Stomach (tissue), 9 donors: Measurements from ENCODE around the gene ADAMTS6. TPM values are rescaled to one million over a fixed set of nuclear protein-coding genes. Genes with fewer than 3 reads are reported as not detected.

Experiments
- DNase-seq, 2 donors: peaks; one replicate each; pipeline versions ENCODE4 v3.0.0 to v3.0.0-alpha.2; 2013 to 2019
- H3K27ac ChIP-seq, 5 donors: fragments of 200-600 bp in 4 of 5; sonication (generic) in 4 of 5; one replicate each; pipeline ENCODE4 v1.5.1; 2013 to 2019; ENCODE audit warnings: mild to moderate bottlenecking in 1 of 5, moderate library complexity in 1 of 5
- H3K27me3 ChIP-seq, 3 donors: fragments of 200-600 bp; sonication (generic); one replicate each; pipeline ENCODE4 v1.5.1; 2017 to 2019; ENCODE audit warnings: mixed run types in 1 of 3
- H3K36me3 ChIP-seq, 4 donors: fragments of 200-600 bp; sonication (generic); 1 replicate in 3 of 4; 2 replicates in 1 of 4; pipeline ENCODE4 v1.5.1; 2016 to 2019
- H3K4me1 ChIP-seq, 4 donors: fragments of 200-600 bp; sonication (generic); one replicate each; pipeline ENCODE4 v1.5.1; 2016 to 2019
- H3K4me3 ChIP-seq, 4 donors: fragments of 200-600 bp; sonication (generic) in 3 of 4; one replicate each; pipeline ENCODE4 v1.5.1; 2016 to 2019; ENCODE audit warnings: mild to moderate bottlenecking in 1 of 4
- H3K9me3 ChIP-seq, 4 donors: fragments of 200-600 bp; sonication (generic); one replicate each; pipeline ENCODE4 v1.5.1; 2016 to 2019
- EP300 ChIP-seq: sonication (generic); formaldehyde crosslinking; IDR thresholded peaks from one replicate; pipeline ENCODE4 v1.6.1; 2017; ENCODE audit warnings: antibody characterized with exemption
- POLR2A ChIP-seq, 4 donors: fragments of 450-650 bp; IDR thresholded peaks; one replicate each; pipeline ENCODE4 v1.6.1; 2016; ENCODE audit warnings: antibody characterized with exemption in 4 of 4, control low read depth in 2 of 4, mild to moderate bottlenecking in 1 of 4, moderate library complexity in 1 of 4
- POLR2AphosphoS5 ChIP-seq, 3 donors: sonication (generic); formaldehyde crosslinking; IDR thresholded peaks; one replicate each; pipeline ENCODE4 v1.6.1; 2016; ENCODE audit warnings: antibody characterized with exemption in 3 of 3
- WGBS, 5 donors: extraction: QIAGEN DNeasy Blood & Tissue Kit in 3 of 5; methylation state at CpG; one replicate each; pipeline versions ENCODE4 v1.1.5 to v1.1.7; 2013 to 2018; 5-methylcytosine and 5-hydroxymethylcytosine counted together
- intact Hi-C: fragments of 100-400 bp; cut with DNase I; formaldehyde crosslinking; loops from one replicate; pipeline ENCODE4 v1.15.1; 2023; ENCODE audit warnings: low total_unique reads
- polyA plus RNA-seq, 3 donors: library from polyadenylated mRNA; stranded (reverse); fragments of 200-250 nt; gene quantifications; one replicate each; pipeline ENCODE4 v1.2.3, GENCODE V29; 2013
- total RNA-seq, 5 donors: library from RNA; depleted of rRNA; stranded (reverse); fragments of >200 nt; gene quantifications; one replicate each; pipeline versions ENCODE4 v1.1.0 to v1.2.3, GENCODE V29; 2014 to 2016
- TF ChIP-seq, protein P1 (sequence below), 7 experiments: fragments of 450-650 bp in 4 of 7; fragments of 200-600 bp in 3 of 7; sonication (generic) in 3 of 7; IDR thresholded peaks; one replicate each; pipeline ENCODE4 v1.5.1; 2016 to 2019; ENCODE audit warnings: antibody characterized with exemption in 7 of 7, control low read depth in 2 of 7, mild to moderate bottlenecking in 1 of 7
- donor health status: healthy with polysubstance abuse.
- donor health status: Bipolar disorder and iron deficiency.
- donor health status: healthy.

The ADAMTS6 gene
- total and polyA plus RNA-seq, 8 donors = 0.15 to 43.3 (median 0.58) TPM; not detected in 1

DNA sequence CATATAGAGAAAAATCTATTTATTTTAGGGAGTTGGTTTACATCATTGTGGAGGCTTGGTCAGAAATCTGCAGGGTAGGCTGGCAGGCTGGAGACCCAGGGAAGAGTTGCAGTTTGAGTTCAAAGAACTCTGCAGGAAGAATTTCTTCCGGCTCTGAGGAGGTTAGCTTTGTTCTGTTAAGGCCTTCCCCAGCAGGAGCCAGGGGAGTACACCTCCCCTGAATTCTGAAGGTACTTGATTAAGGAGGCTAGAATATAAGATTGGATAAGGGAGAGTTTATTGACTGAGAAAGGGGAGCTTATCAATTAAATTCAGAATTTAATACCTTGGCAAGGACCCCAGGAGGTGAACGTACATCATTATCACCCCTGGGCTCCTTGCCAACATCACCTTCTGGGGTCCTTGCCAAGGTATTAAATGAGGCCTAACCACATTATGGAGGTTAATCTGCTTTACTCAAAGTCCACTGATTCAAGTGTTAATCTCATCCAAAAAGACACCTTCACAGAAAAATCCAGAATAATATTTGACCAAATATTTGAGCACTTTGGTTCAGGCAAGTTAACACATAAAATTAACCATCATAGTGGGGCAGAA is 361.3 kb downstream of the ADAMTS6 start:
- Histone ChIP-seq H3K27me3 (no peaks in the 10 kb centered on the region), H3K9me3 (peaks cover 0 to 8% (median 0%) of the 10 kb centered on the region in 4 donors), H3K27ac (no peak overlapping the region), H3K4me3 (no peak overlapping the region), H3K4me1 (peaks cover 0 to 2% (median under 1%) of the 10 kb centered on the region in 4 donors), H3K36me3 (no peaks in the 10 kb centered on the region)
- DNase-seq = no peak
- TF ChIP-seq POLR2AphosphoS5 (IDR thresholded peaks at IDR 0.05) = no peak
- TF ChIP-seq POLR2A (IDR thresholded peaks at IDR 0.05) = no peak
- no peak for TF ChIP-seq EP300
- TF ChIP-seq, protein P1, sequence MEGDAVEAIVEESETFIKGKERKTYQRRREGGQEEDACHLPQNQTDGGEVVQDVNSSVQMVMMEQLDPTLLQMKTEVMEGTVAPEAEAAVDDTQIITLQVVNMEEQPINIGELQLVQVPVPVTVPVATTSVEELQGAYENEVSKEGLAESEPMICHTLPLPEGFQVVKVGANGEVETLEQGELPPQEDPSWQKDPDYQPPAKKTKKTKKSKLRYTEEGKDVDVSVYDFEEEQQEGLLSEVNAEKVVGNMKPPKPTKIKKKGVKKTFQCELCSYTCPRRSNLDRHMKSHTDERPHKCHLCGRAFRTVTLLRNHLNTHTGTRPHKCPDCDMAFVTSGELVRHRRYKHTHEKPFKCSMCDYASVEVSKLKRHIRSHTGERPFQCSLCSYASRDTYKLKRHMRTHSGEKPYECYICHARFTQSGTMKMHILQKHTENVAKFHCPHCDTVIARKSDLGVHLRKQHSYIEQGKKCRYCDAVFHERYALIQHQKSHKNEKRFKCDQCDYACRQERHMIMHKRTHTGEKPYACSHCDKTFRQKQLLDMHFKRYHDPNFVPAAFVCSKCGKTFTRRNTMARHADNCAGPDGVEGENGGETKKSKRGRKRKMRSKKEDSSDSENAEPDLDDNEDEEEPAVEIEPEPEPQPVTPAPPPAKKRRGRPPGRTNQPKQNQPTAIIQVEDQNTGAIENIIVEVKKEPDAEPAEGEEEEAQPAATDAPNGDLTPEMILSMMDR (IDR thresholded peaks at IDR 0.05) = no peak
- intact Hi-C loops = no loop called here
- WGBS, 5 donors = 29 to 48% (median 32%) methylated on average over 2 of the region's 2 CpGs

DNA sequence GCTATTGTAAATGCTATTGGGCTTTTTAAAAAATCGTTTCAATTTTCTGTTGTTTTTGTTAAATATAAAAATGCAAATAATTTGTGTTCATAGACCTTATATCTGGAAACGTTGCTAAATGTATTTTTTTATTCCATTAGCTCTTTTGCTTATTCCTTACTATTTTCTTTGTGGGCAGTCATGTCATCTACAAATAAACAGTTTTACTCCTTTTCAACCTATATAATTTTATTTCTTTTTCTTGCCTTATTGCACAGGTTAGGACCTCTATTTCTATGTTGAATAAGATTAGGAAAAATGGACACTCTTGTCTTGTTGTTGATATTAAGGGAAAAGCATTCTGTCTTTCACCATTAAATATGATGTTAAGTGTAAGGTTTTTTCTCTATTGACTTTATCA is 364.2 kb downstream of the ADAMTS6 start:
- no peaks in the 10 kb centered on the region for H3K36me3 ChIP-seq
- H3K27me3 ChIP-seq = no peaks in the 10 kb centered on the region
- no peaks in the 10 kb centered on the region for H3K4me1 ChIP-seq
- TF ChIP-seq POLR2AphosphoS5 (IDR thresholded peaks at IDR 0.05) = no peak
- TF ChIP-seq EP300 = no peak
- H3K27ac ChIP-seq = no peak overlapping the region
- WGBS, 5 donors = 87 to 92% (median 90%) methylated on average over 2 of the region's 2 CpGs
- no peak for DNase-seq
- H3K9me3 ChIP-seq = peaks cover 0 to 8% (median 0%) of the 10 kb centered on the region in 4 donors
- intact Hi-C loops = no loop called here
- no peak overlapping the region for H3K4me3 ChIP-seq

- TF ChIP-seq POLR2A (IDR thresholded peaks at IDR 0.05) (no peak), EP300 (no peak)
- TF ChIP-seq, protein P1 (IDR thresholded peaks at IDR 0.05) = no peak
- H3K36me3 ChIP-seq = no peaks in the 10 kb centered on the region
- H3K9me3 ChIP-seq = peaks cover 0 to 8% (median 0%) of the 10 kb centered on the region in 4 donors
- no peaks in the 10 kb centered on the region for H3K27me3 ChIP-seq
- H3K4me1 ChIP-seq = no peaks in the 10 kb centered on the region
- H3K4me3 ChIP-seq = no peak overlapping the region
- no peak overlapping the region for H3K27ac ChIP-seq
- no peak for DNase-seq
- 84 to 94% (median 93%) methylated on average over 2 of the region's 2 CpGs for WGBS, 5 donors
- intact Hi-C loops = no loop called here
These were observed 367.9 kb downstream of the ADAMTS6 start for GRCh38 chr5:65113771-65114170.

DNA sequence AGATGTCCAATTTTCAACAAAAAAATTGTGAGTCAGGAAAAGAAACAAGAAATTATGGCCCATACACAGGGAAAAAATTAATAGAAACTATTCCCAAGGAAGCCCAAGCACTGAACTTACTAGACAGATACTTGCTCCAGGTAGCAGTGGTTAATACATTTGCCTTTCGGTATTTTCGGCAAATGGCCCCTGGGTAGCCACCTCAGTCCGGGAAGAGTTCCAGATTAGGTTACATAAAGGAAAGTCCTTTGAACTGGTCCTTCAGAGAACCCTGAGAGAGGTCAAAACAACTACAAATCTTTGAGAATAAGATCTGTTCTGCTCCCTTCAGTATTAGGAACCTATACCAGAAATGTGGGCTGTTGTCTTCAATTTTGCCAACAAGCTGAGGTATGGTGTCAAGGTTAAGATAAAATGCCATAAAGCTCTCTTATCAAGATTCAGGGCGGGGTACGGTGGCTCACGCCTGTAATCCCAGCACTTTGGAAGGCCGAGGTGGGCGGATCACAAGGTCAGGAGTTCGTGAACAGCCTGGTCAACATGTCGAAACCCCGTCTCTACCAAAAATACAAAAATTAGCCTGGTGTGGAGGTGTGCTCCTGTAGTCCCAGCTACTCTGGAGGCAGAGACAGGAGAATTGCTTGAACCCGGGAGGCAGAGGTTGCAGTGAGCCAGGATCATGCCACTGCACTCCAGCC is 369.6 kb downstream of the ADAMTS6 start:
- WGBS, 5 donors = 75 to 83% (median 80%) methylated on average over 12 of the region's 12 CpGs
- H3K27me3 ChIP-seq = no peaks in the 10 kb centered on the region
- no peaks in the 10 kb centered on the region for H3K36me3 ChIP-seq
- no peak for DNase-seq
- TF ChIP-seq EP300 = no peak
- no peak for TF ChIP-seq POLR2AphosphoS5 (IDR thresholded peaks at IDR 0.05)
- no peak for TF ChIP-seq POLR2A (IDR thresholded peaks at IDR 0.05)
- TF ChIP-seq, protein P1 (IDR thresholded peaks at IDR 0.05) = no peak
- H3K27ac ChIP-seq = no peak overlapping the region
- no peaks in the 10 kb centered on the region for H3K4me1 ChIP-seq
- intact Hi-C loops = no loop called here
- H3K9me3 ChIP-seq = peaks cover 0 to under 1% (median 0%) of the 10 kb centered on the region in 4 donors
- no peak overlapping the region for H3K4me3 ChIP-seq
